K562 (cell line): ENCODE results near the gene SLC7A8. TPM values are rescaled to one million over a fixed set of nuclear protein-coding genes. Genes with fewer than 3 reads are reported as not detected.

Experiments used
- ATAC-seq: fragments of 200-7000 bp; cut with Tn5 transposase; 3 replicates; pipeline ENCODE4 v1.9.1; 2020; ENCODE audit warnings: moderate library complexity
- BruUV-seq: library from RNA; stranded (reverse); fragments of 400-500 nt; replicated peaks from 2 replicates; lab custom pipeline; 2021; lab: Mats Ljungman, UMichigan
- CTCF ChIA-PET: fragments of 300-600 bp; formaldehyde crosslinking; extraction: SDS; loops from one replicate; lab custom pipeline; 2021; ENCODE audit warnings: low intra/inter-chr PET ratio; lab: Yijun Ruan, JAX
- POLR2A ChIA-PET: fragments of 300-600, 350-650 bp; sonication (Branson Sonifier 250); formaldehyde crosslinking; extraction: SDS; loops from one replicate; lab custom pipeline; 2021; ENCODE audit warnings: antibody characterized with exemption, inconsistent platforms; lab: Yijun Ruan, JAX
- DNase-seq, 4 experiments: peaks; one replicate each; pipeline versions ENCODE4 v3.0.0 to v3.0.0-alpha.2; 2011 to 2018; ENCODE audit warnings: low spot score in 3 of 4, mixed read lengths in 3 of 4; ENCODE audit errors: extremely low read depth in 1 of 4
- FAIRE-seq: peaks from 2 replicates; lab custom pipeline; 2011; peaks lifted over from hg19 to GRCh38; lab: Jason Lieb, UNC
- H2AFZ ChIP-seq: 2 replicates; pipeline ENCODE4 v1.6.0; 2011; ENCODE audit warnings: low read depth, low read length, control low read depth, inconsistent platforms
- H3K27ac ChIP-seq: fragments of 200-600 bp; 3 replicates; pipeline ENCODE4 v1.8.0; 2011; ENCODE audit warnings: low read depth, mild to moderate bottlenecking, control low read depth, inconsistent platforms, low read length, moderate library complexity, mixed read lengths; ENCODE audit errors: extremely low read depth
- H3K27me3 ChIP-seq, 2 experiments: fragments of 300-600 bp in 1 of 2; 2 replicates in 1 of 2; 3 replicates in 1 of 2; pipeline versions ENCODE4 v1.6.0 to v1.8.0; 2011; ENCODE audit warnings: inconsistent platforms in 2 of 2, low read length in 2 of 2, mild to moderate bottlenecking in 1 of 2, mixed read lengths in 1 of 2, moderate library complexity in 1 of 2; ENCODE audit not compliant: control insufficient read depth in 2 of 2, insufficient read depth in 2 of 2
- H3K36me3 ChIP-seq: fragments of 300-600 bp; 3 replicates; pipeline ENCODE4 v1.8.0; 2011; ENCODE audit warnings: mild to moderate bottlenecking, low read length, inconsistent platforms; ENCODE audit not compliant: control insufficient read depth, insufficient read depth
- H3K4me1 ChIP-seq, 2 experiments: fragments of 200-600 bp in 1 of 2; replicated peaks in 1 of 2; 2 replicates in 1 of 2; 3 replicates in 1 of 2; pipeline versions ENCODE4 v1.5.1 to v1.8.0; 2011; ENCODE audit warnings: inconsistent platforms in 2 of 2, low read length in 2 of 2, mild to moderate bottlenecking in 1 of 2, mixed read lengths in 1 of 2, moderate library complexity in 1 of 2; ENCODE audit not compliant: control insufficient read depth in 2 of 2, insufficient read depth in 2 of 2
- H3K4me2 ChIP-seq: 2 replicates; pipeline ENCODE4 v1.6.1; 2011; ENCODE audit warnings: low read length, control low read depth, inconsistent platforms, mixed read lengths; ENCODE audit not compliant: insufficient read depth
- H3K4me3 ChIP-seq: fragments of 200-600 bp; sonication (generic), shearing (Covaris generic); 2 replicates; pipeline ENCODE4 v1.5.1; 2016; ENCODE audit warnings: control low read depth, inconsistent platforms
- H3K79me2 ChIP-seq: fragments of 200-600 bp; 3 replicates; pipeline ENCODE4 v1.8.0; 2011; ENCODE audit warnings: low read length, inconsistent platforms; ENCODE audit not compliant: control insufficient read depth, insufficient read depth
- H3K9ac ChIP-seq, 2 experiments: 2 replicates each; pipeline versions ENCODE4 v1.6.0 to v1.6.1; 2011; ENCODE audit warnings: low read depth in 2 of 2, low read length in 2 of 2, control low read depth in 1 of 2, inconsistent platforms in 1 of 2, mild to moderate bottlenecking in 1 of 2, mixed read lengths in 1 of 2; ENCODE audit not compliant: insufficient read depth in 1 of 2
- H3K9me1 ChIP-seq: one replicate; pipeline ENCODE4 v1.6.0; 2011; ENCODE audit warnings: inconsistent platforms, mild to moderate bottlenecking, low read length, moderate library complexity; ENCODE audit not compliant: control insufficient read depth, insufficient read depth
- H3K9me3 ChIP-seq: replicated peaks from 2 replicates; pipeline ENCODE4 v1.5.1; 2011; ENCODE audit warnings: low read depth, low read length, inconsistent platforms; ENCODE audit not compliant: control insufficient read depth, insufficient read depth
- H4K20me1 ChIP-seq: replicated peaks from 2 replicates; pipeline ENCODE4 v1.6.1; 2011; ENCODE audit warnings: low read length, inconsistent platforms, mixed read lengths; ENCODE audit not compliant: control insufficient read depth, insufficient read depth
- ATF2 ChIP-seq: sonication (generic); formaldehyde crosslinking; IDR thresholded peaks from 2 replicates; pipeline ENCODE4 v1.8.1; 2022; ENCODE audit warnings: missing genetic modification reagents
- ELK1 ChIP-seq: sonication (generic); formaldehyde crosslinking; IDR thresholded peaks from 2 replicates; pipeline ENCODE4 v1.8.1; 2022; ENCODE audit warnings: missing genetic modification reagents
- GABPB2 ChIP-seq: fragments of 250-450 bp; sonication (Bioruptor Pico); conservative IDR thresholded peaks from 2 replicates; pipeline ENCODE4 v1.5.1; 2021; ENCODE audit warnings: mild to moderate bottlenecking
- GMEB1 ChIP-seq: fragments of 250-450 bp; sonication (Bioruptor Pico); IDR thresholded peaks from 2 replicates; pipeline ENCODE4 v1.4.0; 2020; ENCODE audit warnings: mild to moderate bottlenecking
- HLTF ChIP-seq: fragments of 450-650 bp; IDR thresholded peaks from 2 replicates; pipeline ENCODE4 v1.6.1; 2016
- NFXL1 ChIP-seq: fragments of 450-650 bp; formaldehyde crosslinking; IDR thresholded peaks from 2 replicates; pipeline ENCODE4 v1.4.0; 2021; ENCODE audit warnings: mild to moderate bottlenecking
- POLR3G ChIP-seq: IDR thresholded peaks from 2 replicates; pipeline ENCODE4 v1.6.1; 2011; ENCODE audit not compliant: insufficient read length, insufficient replicate concordance; ENCODE audit errors: extremely low read depth
- PRPF4 ChIP-seq: fragments of 200-400 bp; formaldehyde crosslinking; IDR thresholded peaks from one replicate; pipeline ENCODE4 v1.6.1; 2017; ENCODE audit warnings: low read length, low read depth, mild to moderate bottlenecking; ENCODE audit not compliant: insufficient read depth, poor library complexity, severe bottlenecking
- RFX7 ChIP-seq: fragments of 250-450 bp; sonication (Bioruptor Pico); IDR thresholded peaks from 2 replicates; pipeline ENCODE4 v1.5.1; 2021; ENCODE audit warnings: mild to moderate bottlenecking
- SMARCA4 ChIP-seq: fragments of 450-650 bp; IDR thresholded peaks from 2 replicates; pipeline ENCODE4 v1.6.1; 2016
- TCF15 ChIP-seq: fragments of 250-450 bp; sonication (Bioruptor Pico); IDR thresholded peaks from 2 replicates; pipeline ENCODE4 v1.8.0; 2022; ENCODE audit warnings: moderate library complexity, mild to moderate bottlenecking, inconsistent platforms
- TEAD1 ChIP-seq, 2 experiments: fragments of 450-650 bp in 1 of 2; sonication (generic) in 1 of 2; formaldehyde crosslinking; IDR thresholded peaks; 2 replicates each; pipeline versions ENCODE4 v1.4.0 to v1.8.0; 2020 to 2022; ENCODE audit warnings: mild to moderate bottlenecking in 2 of 2, missing genetic modification reagents in 1 of 2
- ZNF592 ChIP-seq: fragments of 450-650 bp; IDR thresholded peaks from 2 replicates; pipeline ENCODE4 v1.6.1; 2017; ENCODE audit warnings: antibody characterized with exemption, mild to moderate bottlenecking
- ZNF717 ChIP-seq: fragments of 250-450 bp; sonication (Bioruptor Pico); IDR thresholded peaks from 2 replicates; pipeline ENCODE4 v1.5.0; 2021
- ZNF780A ChIP-seq: fragments of 250-450 bp; sonication (Bioruptor Pico); IDR thresholded peaks from 2 replicates; pipeline ENCODE4 v1.5.0; 2021; ENCODE audit warnings: mild to moderate bottlenecking
- WGBS: fragments of 100-300 bp; shearing (Covaris generic); methylation state at CpG from one replicate; pipeline ENCODE4 v1.1.6; 2016; ENCODE audit warnings: low coverage, mixed read lengths; ENCODE audit not compliant: insufficient coverage; ENCODE audit errors: missing lambda C conversion rate; 5-methylcytosine and 5-hydroxymethylcytosine counted together
- in situ Hi-C: fragments of 300-500 bp; cut with MboI; formaldehyde crosslinking; loops from 4 replicates; pipeline ENCODE4 v1.15.0; 2018; ENCODE audit warnings: inconsistent platforms, mixed read lengths
- intact Hi-C: fragments of 100-400 bp; cut with micrococcal nuclease; formaldehyde crosslinking; loops from 2 replicates; pipeline ENCODE4 v1.14.2; 2022
- polyA plus RNA-seq, 8 experiments: library from polyadenylated mRNA; depleted of rRNA in 4 of 8; stranded (reverse) in 5 of 8; unstranded in 3 of 8; fragments of >200 nt; fragmentation: Nextera tagmentation in 2 of 8; fragmentation: Illumina TruSeq in 1 of 8; extraction: Ambion mirVana in 2 of 8; extraction: Trizol in 1 of 8; gene quantifications; 2 replicates each; pipeline versions ENCODE4 v1.2.1 to v1.2.3, GENCODE V29; 2011 to 2014; ENCODE audit warnings: inconsistent platforms in 1 of 8, missing spikeins in 1 of 8
- total RNA-seq, 7 experiments: library from RNA; depleted of rRNA in 6 of 7; stranded (reverse); fragments of >200 nt in 6 of 7; fragmentation: Illumina TruSeq in 2 of 7; extraction: Trizol in 2 of 7; gene quantifications; 2 replicates each; pipeline versions ENCODE4 v1.2.1 to v1.2.3, GENCODE V29; 2011 to 2021; ENCODE audit warnings: low replicate concordance in 1 of 7

SLC7A8 gene
- total and polyA plus RNA-seq, 9 of the 15 experiments (the other 6 are each of a cell fraction or from before 2014, with no cell fraction given): 2.0 to 33.0 (median 6.0) TPM

- in situ Hi-C loops: no loop called here
- BruUV-seq: no TSS peak
- H3K4me1 ChIP-seq: peaks cover 0 to 3% of the 10 kb centered on the region in 2 experiments; a peak in 1 of 5 replicates
- intact Hi-C loops: no loop called here
- 13% methylated on average over 4 of the region's 4 CpGs for WGBS
- CTCF ChIA-PET: interaction anchor here (0.6 kb wide), 1 partner anchor 15 kb away, joined by 5 read pairs; no protein-coding TSS in a partner anchor
- FAIRE-seq (no peak), DNase-seq (no peak), ATAC-seq (no peak)
- no peak overlapping the region for H3K9ac ChIP-seq
- H3K4me2 ChIP-seq: no peak overlapping the region
- H3K9me1 ChIP-seq: no peaks in the 10 kb centered on the region
- no peaks in the 10 kb centered on the region; the same call in 1 of the 2 replicates for H3K9me3 ChIP-seq
- no peaks in the 10 kb centered on the region for H3K36me3 ChIP-seq
- H3K27ac ChIP-seq: no peak overlapping the region
- POLR2A ChIA-PET: interaction anchor here (0.6 to 1.7 kb wide), 2 partner anchors 9 to 1914 kb away, joined by 6 read pairs; no protein-coding TSS in a partner anchor
- no peaks in the 10 kb centered on the region for H3K79me2 ChIP-seq
- no peaks in the 10 kb centered on the region for H3K27me3 ChIP-seq
- no peaks in the 10 kb centered on the region for H4K20me1 ChIP-seq
- no peak overlapping the region for H2AFZ ChIP-seq
- H3K4me3 ChIP-seq: no peak overlapping the region
- TF ChIP-seq HLTF (no peak), ZNF717 (no peak), GMEB1 (CRISPR knock-in tag) (no peak), NFXL1 (CRISPR knock-in tag) (no peak), ZNF780A (CRISPR knock-in tag) (no peak), ZNF592 (no peak), TCF15 (CRISPR knock-in tag) (no peak), TEAD1 (CRISPR knock-in tag; IDR thresholded peaks at IDR 0.05) (no peak), POLR3G (no peak), ATF2 (CRISPR knock-in tag) (no peak), RFX7 (CRISPR knock-in tag) (no peak), GABPB2 (CRISPR knock-in tag) (no peak), SMARCA4 (no peak), PRPF4 (no peak), ELK1 (CRISPR knock-in tag) (no peak)
These were observed 44.1 kb upstream of the SLC7A8 start for GRCh38 chr14:23227566-23227965.
